K562 (cell line): ENCODE results near the gene SLC12A3. TPM values are rescaled to one million over a fixed set of nuclear protein-coding genes. Genes with fewer than 3 reads are reported as not detected.

Experiments used
- ATAC-seq: fragments of 200-7000 bp; cut with Tn5 transposase; 3 replicates; pipeline ENCODE4 v1.9.1; 2020; ENCODE audit warnings: moderate library complexity
- BruUV-seq: library from RNA; stranded (reverse); fragments of 400-500 nt; replicated peaks from 2 replicates; lab custom pipeline; 2021; lab: Mats Ljungman, UMichigan
- CTCF ChIA-PET: fragments of 300-600 bp; formaldehyde crosslinking; extraction: SDS; loops from one replicate; lab custom pipeline; 2021; ENCODE audit warnings: low intra/inter-chr PET ratio; lab: Yijun Ruan, JAX
- POLR2A ChIA-PET: fragments of 300-600, 350-650 bp; sonication (Branson Sonifier 250); formaldehyde crosslinking; extraction: SDS; loops from one replicate; lab custom pipeline; 2021; ENCODE audit warnings: antibody characterized with exemption, inconsistent platforms; lab: Yijun Ruan, JAX
- DNase-seq, 4 experiments: peaks; one replicate each; pipeline versions ENCODE4 v3.0.0 to v3.0.0-alpha.2; 2011 to 2018; ENCODE audit warnings: low spot score in 3 of 4, mixed read lengths in 3 of 4; ENCODE audit errors: extremely low read depth in 1 of 4
- FAIRE-seq: peaks from 2 replicates; lab custom pipeline; 2011; peaks lifted over from hg19 to GRCh38; lab: Jason Lieb, UNC
- H2AFZ ChIP-seq: 2 replicates; pipeline ENCODE4 v1.6.0; 2011; ENCODE audit warnings: low read depth, low read length, control low read depth, inconsistent platforms
- H3K27ac ChIP-seq: fragments of 200-600 bp; 3 replicates; pipeline ENCODE4 v1.8.0; 2011; ENCODE audit warnings: low read depth, mild to moderate bottlenecking, control low read depth, inconsistent platforms, low read length, moderate library complexity, mixed read lengths; ENCODE audit errors: extremely low read depth
- H3K27me3 ChIP-seq, 2 experiments: fragments of 300-600 bp in 1 of 2; 2 replicates in 1 of 2; 3 replicates in 1 of 2; pipeline versions ENCODE4 v1.6.0 to v1.8.0; 2011; ENCODE audit warnings: inconsistent platforms in 2 of 2, low read length in 2 of 2, mild to moderate bottlenecking in 1 of 2, mixed read lengths in 1 of 2, moderate library complexity in 1 of 2; ENCODE audit not compliant: control insufficient read depth in 2 of 2, insufficient read depth in 2 of 2
- H3K36me3 ChIP-seq: fragments of 300-600 bp; 3 replicates; pipeline ENCODE4 v1.8.0; 2011; ENCODE audit warnings: mild to moderate bottlenecking, low read length, inconsistent platforms; ENCODE audit not compliant: control insufficient read depth, insufficient read depth
- H3K4me1 ChIP-seq, 2 experiments: fragments of 200-600 bp in 1 of 2; replicated peaks in 1 of 2; 2 replicates in 1 of 2; 3 replicates in 1 of 2; pipeline versions ENCODE4 v1.5.1 to v1.8.0; 2011; ENCODE audit warnings: inconsistent platforms in 2 of 2, low read length in 2 of 2, mild to moderate bottlenecking in 1 of 2, mixed read lengths in 1 of 2, moderate library complexity in 1 of 2; ENCODE audit not compliant: control insufficient read depth in 2 of 2, insufficient read depth in 2 of 2
- H3K4me2 ChIP-seq: 2 replicates; pipeline ENCODE4 v1.6.1; 2011; ENCODE audit warnings: low read length, control low read depth, inconsistent platforms, mixed read lengths; ENCODE audit not compliant: insufficient read depth
- H3K4me3 ChIP-seq: fragments of 200-600 bp; sonication (generic), shearing (Covaris generic); 2 replicates; pipeline ENCODE4 v1.5.1; 2016; ENCODE audit warnings: control low read depth, inconsistent platforms
- H3K79me2 ChIP-seq: fragments of 200-600 bp; 3 replicates; pipeline ENCODE4 v1.8.0; 2011; ENCODE audit warnings: low read length, inconsistent platforms; ENCODE audit not compliant: control insufficient read depth, insufficient read depth
- H3K9ac ChIP-seq, 2 experiments: 2 replicates each; pipeline versions ENCODE4 v1.6.0 to v1.6.1; 2011; ENCODE audit warnings: low read depth in 2 of 2, low read length in 2 of 2, control low read depth in 1 of 2, inconsistent platforms in 1 of 2, mild to moderate bottlenecking in 1 of 2, mixed read lengths in 1 of 2; ENCODE audit not compliant: insufficient read depth in 1 of 2
- H3K9me1 ChIP-seq: one replicate; pipeline ENCODE4 v1.6.0; 2011; ENCODE audit warnings: inconsistent platforms, mild to moderate bottlenecking, low read length, moderate library complexity; ENCODE audit not compliant: control insufficient read depth, insufficient read depth
- H3K9me3 ChIP-seq: replicated peaks from 2 replicates; pipeline ENCODE4 v1.5.1; 2011; ENCODE audit warnings: low read depth, low read length, inconsistent platforms; ENCODE audit not compliant: control insufficient read depth, insufficient read depth
- H4K20me1 ChIP-seq: replicated peaks from 2 replicates; pipeline ENCODE4 v1.6.1; 2011; ENCODE audit warnings: low read length, inconsistent platforms, mixed read lengths; ENCODE audit not compliant: control insufficient read depth, insufficient read depth
- CTCFL ChIP-seq: IDR thresholded peaks from 2 replicates; pipeline ENCODE4 v1.6.1; 2011; ENCODE audit warnings: borderline replicate concordance, low read depth, mild to moderate bottlenecking, moderate library complexity, low read length; ENCODE audit not compliant: insufficient read depth, poor library complexity, severe bottlenecking
- DMBX1 ChIP-seq: fragments of 250-450 bp; sonication (Bioruptor Pico); IDR thresholded peaks from 2 replicates; pipeline ENCODE4 v1.8.0; 2022; ENCODE audit warnings: inconsistent platforms, mild to moderate bottlenecking, moderate library complexity, borderline replicate concordance
- SUPT5H ChIP-seq: fragments of 450-650 bp; IDR thresholded peaks from 2 replicates; pipeline ENCODE4 v1.6.1; 2016
- TGIF2 ChIP-seq: sonication (generic); formaldehyde crosslinking; IDR thresholded peaks from 2 replicates; pipeline ENCODE4 v1.8.1; 2022; ENCODE audit warnings: mild to moderate bottlenecking, missing genetic modification reagents, moderate library complexity
- U2AF1 ChIP-seq: fragments of 200-400 bp; formaldehyde crosslinking; optimal IDR thresholded peaks from 2 replicates; pipeline ENCODE3; 2017; ENCODE audit warnings: mild to moderate bottlenecking, low read depth, low read length, moderate library complexity
- ZZZ3 ChIP-seq: fragments of 450-650 bp; IDR thresholded peaks from 2 replicates; pipeline ENCODE4 v1.6.1; 2016; ENCODE audit warnings: antibody characterized with exemption, mild to moderate bottlenecking, moderate library complexity
- WGBS: fragments of 100-300 bp; shearing (Covaris generic); methylation state at CpG from one replicate; pipeline ENCODE4 v1.1.6; 2016; ENCODE audit warnings: low coverage, mixed read lengths; ENCODE audit not compliant: insufficient coverage; ENCODE audit errors: missing lambda C conversion rate; 5-methylcytosine and 5-hydroxymethylcytosine counted together
- in situ Hi-C: fragments of 300-500 bp; cut with MboI; formaldehyde crosslinking; loops from 4 replicates; pipeline ENCODE4 v1.15.0; 2018; ENCODE audit warnings: inconsistent platforms, mixed read lengths
- intact Hi-C: fragments of 100-400 bp; cut with micrococcal nuclease; formaldehyde crosslinking; loops from 2 replicates; pipeline ENCODE4 v1.14.2; 2022
- polyA plus RNA-seq, 8 experiments: library from polyadenylated mRNA; depleted of rRNA in 4 of 8; stranded (reverse) in 5 of 8; unstranded in 3 of 8; fragments of >200 nt; fragmentation: Nextera tagmentation in 2 of 8; fragmentation: Illumina TruSeq in 1 of 8; extraction: Ambion mirVana in 2 of 8; extraction: Trizol in 1 of 8; gene quantifications; 2 replicates each; pipeline versions ENCODE4 v1.2.1 to v1.2.3, GENCODE V29; 2011 to 2014; ENCODE audit warnings: inconsistent platforms in 1 of 8, missing spikeins in 1 of 8
- total RNA-seq, 7 experiments: library from RNA; depleted of rRNA in 6 of 7; stranded (reverse); fragments of >200 nt in 6 of 7; fragmentation: Illumina TruSeq in 2 of 7; extraction: Trizol in 2 of 7; gene quantifications; 2 replicates each; pipeline versions ENCODE4 v1.2.1 to v1.2.3, GENCODE V29; 2011 to 2021; ENCODE audit warnings: low replicate concordance in 1 of 7

Gene SLC12A3
- total and polyA plus RNA-seq, 9 of the 15 experiments (the other 6 are each of a cell fraction or from before 2014, with no cell fraction given), result not detected

- TF ChIP-seq U2AF1, result no peak
These were observed 82.0 kb downstream of the SLC12A3 start (continued) for GRCh38 chr16:56946767-56947603.

GRCh38 chr16:56947604-56947995 lies 82.6 kb downstream of the SLC12A3 start:
- 33% methylated on average over 2 of the region's 2 CpGs for WGBS

More at GRCh38 chr16:56947604-56947995, 82.6 kb downstream of the SLC12A3 start:
- DNase-seq (no peak), FAIRE-seq (no peak), ATAC-seq (no peak)
- no peaks in the 10 kb centered on the region for H3K9me3 ChIP-seq
- no TSS peak for BruUV-seq
- H3K27me3 ChIP-seq, result no peaks in the 10 kb centered on the region; a peak in 1 of 5 replicates
- no peaks in the 10 kb centered on the region for H3K79me2 ChIP-seq
- no peak overlapping the region for H3K4me2 ChIP-seq
- ChIA-PET CTCF (interaction anchor here (0.6 kb wide), 1 partner anchor 418 kb away, joined by 3 read pairs; no protein-coding TSS in a partner anchor), POLR2A (interaction anchor here (0.6 to 8.4 kb wide), 11 partner anchors 9 to 375 kb away, joined by 3 to 102 read pairs (median 3); partner anchors contain the start of gene HERPUD1)
- peaks cover 6% of the 10 kb centered on the region; the same call in 1 of the 2 replicates for H4K20me1 ChIP-seq
- intact Hi-C loops (no loop called here), in situ Hi-C loops (no loop called here)
- no peak overlapping the region for H3K4me3 ChIP-seq
- H3K4me1 ChIP-seq, result no peaks in the 10 kb centered on the region
- H3K9ac ChIP-seq, result no peak overlapping the region
- no peak overlapping the region for H3K27ac ChIP-seq
- no peaks in the 10 kb centered on the region for H3K9me1 ChIP-seq
- H3K36me3 ChIP-seq, result peaks cover 28% of the 10 kb centered on the region
- TF ChIP-seq TGIF2 (CRISPR knock-in tag), result no peak
- no peak for TF ChIP-seq CTCFL
- TF ChIP-seq SUPT5H, result no peak
- no peak for TF ChIP-seq DMBX1
- no peak for TF ChIP-seq ZZZ3
- no peak overlapping the region for H2AFZ ChIP-seq
